ENCODE results near the gene EFNA2.

EFNA2 gene

DNA sequence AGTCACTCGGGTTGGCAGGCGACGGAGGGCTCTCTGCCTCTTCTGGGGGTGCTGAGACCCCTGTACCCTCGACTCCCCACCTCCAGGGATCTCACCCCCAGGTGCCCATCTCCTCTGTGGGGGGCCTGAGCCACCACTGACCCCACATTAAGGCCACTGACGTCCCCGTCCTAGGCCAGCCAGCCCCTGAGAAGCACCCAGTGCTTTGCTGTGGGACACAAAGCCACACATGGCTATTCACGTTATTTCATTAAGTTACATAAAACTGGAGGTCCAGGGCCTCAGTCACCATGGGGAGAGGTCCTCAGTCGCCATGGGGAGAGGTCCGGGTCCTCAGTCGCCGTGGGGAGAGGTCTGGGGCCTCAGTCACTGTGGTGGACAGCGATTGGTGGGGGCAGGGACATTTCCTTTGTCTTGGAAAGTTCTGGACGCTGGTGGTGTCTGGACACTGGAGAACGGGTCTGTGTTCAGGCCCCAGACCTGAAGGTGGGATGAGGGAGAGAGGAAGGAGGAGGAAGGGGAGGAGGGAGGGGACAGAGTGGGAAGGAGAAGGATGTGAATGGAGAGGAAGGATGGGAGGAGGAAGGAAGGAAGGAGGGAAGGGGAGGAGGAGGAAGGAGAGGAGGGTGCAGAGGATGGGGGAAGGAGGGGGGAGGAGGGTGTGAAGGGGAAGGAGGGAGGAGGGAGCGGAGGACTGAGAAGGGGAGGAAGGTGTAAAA, 3.9 kb upstream of the EFNA2 start:
- TF ChIP-seq, protein P1, sequence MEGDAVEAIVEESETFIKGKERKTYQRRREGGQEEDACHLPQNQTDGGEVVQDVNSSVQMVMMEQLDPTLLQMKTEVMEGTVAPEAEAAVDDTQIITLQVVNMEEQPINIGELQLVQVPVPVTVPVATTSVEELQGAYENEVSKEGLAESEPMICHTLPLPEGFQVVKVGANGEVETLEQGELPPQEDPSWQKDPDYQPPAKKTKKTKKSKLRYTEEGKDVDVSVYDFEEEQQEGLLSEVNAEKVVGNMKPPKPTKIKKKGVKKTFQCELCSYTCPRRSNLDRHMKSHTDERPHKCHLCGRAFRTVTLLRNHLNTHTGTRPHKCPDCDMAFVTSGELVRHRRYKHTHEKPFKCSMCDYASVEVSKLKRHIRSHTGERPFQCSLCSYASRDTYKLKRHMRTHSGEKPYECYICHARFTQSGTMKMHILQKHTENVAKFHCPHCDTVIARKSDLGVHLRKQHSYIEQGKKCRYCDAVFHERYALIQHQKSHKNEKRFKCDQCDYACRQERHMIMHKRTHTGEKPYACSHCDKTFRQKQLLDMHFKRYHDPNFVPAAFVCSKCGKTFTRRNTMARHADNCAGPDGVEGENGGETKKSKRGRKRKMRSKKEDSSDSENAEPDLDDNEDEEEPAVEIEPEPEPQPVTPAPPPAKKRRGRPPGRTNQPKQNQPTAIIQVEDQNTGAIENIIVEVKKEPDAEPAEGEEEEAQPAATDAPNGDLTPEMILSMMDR (IDR thresholded peaks at IDR 0.05; ENCODE audit: borderline replicate concordance, control extremely low read depth, extremely low read depth, insufficient read depth, missing control alignments): no peak
- in situ Hi-C loops (cut with MboI; ENCODE audit: low sequenced_read_pairs, unreplicated experiment): no loop called here

DNA sequence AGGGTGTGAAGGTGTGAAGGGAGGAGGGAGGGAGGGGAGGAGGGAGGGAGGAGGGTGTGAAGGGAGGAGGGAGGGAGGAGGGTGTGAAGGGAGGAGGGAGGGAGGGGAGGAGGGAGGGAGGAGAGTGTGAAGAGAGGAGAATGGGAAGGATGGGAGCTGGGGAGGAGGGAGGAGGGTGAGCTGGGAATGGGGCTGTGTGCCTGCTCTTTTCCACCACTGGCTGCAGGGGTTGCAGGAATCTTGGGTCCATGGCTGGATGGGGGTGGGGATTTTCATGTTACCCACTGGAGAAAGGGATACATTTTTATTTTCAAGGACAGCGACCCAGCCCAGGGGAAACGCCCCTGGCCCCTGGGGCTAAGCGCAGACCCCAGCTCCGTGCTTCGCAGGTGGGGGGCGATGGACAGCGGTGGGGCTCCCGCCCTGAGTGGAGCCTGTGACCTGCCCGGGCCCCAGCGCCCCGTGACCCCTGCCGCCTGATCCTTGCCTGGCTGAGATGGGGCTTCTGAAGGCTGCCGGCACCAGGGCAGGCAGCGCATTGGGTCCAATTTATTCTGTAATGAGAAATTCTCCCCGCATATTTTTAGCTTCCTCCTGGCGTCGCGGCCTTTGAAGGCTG, 3.0 kb upstream of the EFNA2 start:
- DNase-seq (ENCODE audit: low spot score): no peak
- in situ Hi-C loops (cut with MboI; ENCODE audit: low sequenced_read_pairs, unreplicated experiment): no loop called here
- TF ChIP-seq, protein P1 (IDR thresholded peaks at IDR 0.05; ENCODE audit: borderline replicate concordance, control extremely low read depth, extremely low read depth, insufficient read depth, missing control alignments): no peak

More for the DNA sequence above, 3.9 kb upstream of the EFNA2 start:
- DNase-seq (ENCODE audit: low spot score): no peak

DNA sequence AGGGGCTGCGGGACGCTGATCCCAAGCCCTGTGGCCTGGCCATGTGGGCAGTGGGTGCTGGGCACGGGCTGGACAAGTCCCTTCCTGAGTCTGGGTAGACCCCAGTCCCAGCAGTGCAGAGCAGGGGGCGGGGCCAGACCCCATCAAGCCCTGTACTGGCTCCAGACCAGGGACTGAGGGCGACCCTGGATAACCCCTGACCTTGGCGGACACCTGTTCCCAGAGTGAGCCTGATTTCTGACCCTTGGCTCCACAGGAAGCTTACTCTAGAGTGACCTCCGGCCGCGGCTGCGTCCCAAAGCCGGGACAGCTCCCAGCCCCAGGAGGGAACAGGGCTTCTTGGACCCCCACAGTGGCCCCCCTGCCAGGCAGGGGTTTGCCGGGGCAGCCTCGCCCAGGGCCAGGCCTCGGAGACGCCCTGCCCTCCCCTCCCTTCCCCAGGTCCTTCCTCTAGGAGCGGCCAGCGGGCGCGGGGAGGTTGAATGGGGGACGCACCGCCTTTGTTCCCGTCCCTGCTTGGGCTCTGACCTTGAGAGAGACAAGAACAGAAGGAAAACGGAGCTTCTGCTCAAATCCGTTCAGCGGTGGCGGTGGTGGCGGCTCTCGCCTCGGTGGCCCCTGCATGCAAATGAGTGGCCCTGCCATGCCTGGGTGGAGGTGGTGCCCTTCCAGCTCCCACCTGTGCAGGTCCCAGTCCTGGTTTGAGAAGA, 2.3 kb upstream of the EFNA2 start:
- in situ Hi-C loops (cut with MboI; ENCODE audit: low sequenced_read_pairs, unreplicated experiment): no loop called here

DNA sequence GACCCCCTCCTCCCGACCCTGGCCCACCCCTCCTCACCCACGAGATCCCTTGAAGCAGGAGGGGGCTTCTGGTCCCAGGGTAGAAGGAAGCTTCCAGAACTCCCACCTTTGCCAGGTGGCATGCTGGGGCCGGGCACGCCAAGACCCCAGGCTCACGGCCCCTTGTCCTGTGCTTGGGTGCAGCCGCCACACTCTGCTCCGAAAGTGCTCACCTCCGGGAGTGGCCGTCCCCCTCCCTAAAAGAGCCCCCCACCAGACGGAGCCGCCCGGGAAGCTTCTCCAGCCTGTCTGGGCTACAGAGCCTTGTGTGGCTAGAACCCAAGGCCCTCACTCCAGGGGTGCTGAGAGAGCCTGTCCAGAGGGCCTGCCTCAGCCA, 1.8 kb upstream of the EFNA2 start:
- in situ Hi-C loops (cut with MboI; ENCODE audit: low sequenced_read_pairs, unreplicated experiment): no loop called here
- TF ChIP-seq, protein P1 (IDR thresholded peaks at IDR 0.05; ENCODE audit: borderline replicate concordance, control extremely low read depth, extremely low read depth, insufficient read depth, missing control alignments): no peak
- DNase-seq (ENCODE audit: low spot score): no peak

More for the DNA sequence above, 2.3 kb upstream of the EFNA2 start:
- TF ChIP-seq, protein P1 (IDR thresholded peaks at IDR 0.05; ENCODE audit: borderline replicate concordance, control extremely low read depth, extremely low read depth, insufficient read depth, missing control alignments): no peak
- no peak for DNase-seq (ENCODE audit: low spot score)

DNA sequence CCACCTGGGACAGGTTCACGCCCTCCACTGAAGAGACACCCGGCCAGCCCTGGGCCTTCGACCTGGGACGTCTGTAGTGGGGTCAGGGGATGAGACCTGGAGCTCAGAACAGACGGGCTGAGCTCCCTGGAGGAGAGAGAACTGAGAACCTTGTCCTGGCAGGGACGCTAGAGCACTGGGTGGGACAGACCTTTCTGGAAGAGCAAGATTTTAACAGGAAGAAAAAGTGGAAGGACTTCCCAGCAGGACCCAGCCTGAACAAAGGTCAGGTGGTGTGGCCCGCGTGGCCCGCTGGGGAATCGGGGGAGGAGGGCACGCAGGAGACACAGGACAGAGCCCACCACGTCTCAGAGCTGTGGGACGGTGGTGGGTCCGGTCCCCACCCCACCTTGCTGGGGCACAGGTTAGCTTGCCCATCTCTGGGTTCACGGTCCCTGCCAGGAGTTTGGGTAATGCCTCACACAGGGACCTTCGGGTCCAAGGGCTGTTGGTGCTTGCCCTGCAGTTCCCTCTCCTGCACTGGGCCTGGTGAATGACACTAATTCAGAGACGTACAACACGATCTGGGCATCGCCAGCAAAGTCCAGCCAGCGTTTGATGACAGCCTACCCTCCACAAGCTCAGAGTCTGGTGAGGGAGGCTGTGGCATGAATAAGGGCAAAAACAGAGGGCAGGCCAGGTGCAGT, 1.2 kb upstream of the EFNA2 start:
- no peak for DNase-seq (ENCODE audit: low spot score)
- TF ChIP-seq, protein P1 (IDR thresholded peaks at IDR 0.05; ENCODE audit: borderline replicate concordance, control extremely low read depth, extremely low read depth, insufficient read depth, missing control alignments): no peak
- in situ Hi-C loops (cut with MboI; ENCODE audit: low sequenced_read_pairs, unreplicated experiment): no loop called here

DNA sequence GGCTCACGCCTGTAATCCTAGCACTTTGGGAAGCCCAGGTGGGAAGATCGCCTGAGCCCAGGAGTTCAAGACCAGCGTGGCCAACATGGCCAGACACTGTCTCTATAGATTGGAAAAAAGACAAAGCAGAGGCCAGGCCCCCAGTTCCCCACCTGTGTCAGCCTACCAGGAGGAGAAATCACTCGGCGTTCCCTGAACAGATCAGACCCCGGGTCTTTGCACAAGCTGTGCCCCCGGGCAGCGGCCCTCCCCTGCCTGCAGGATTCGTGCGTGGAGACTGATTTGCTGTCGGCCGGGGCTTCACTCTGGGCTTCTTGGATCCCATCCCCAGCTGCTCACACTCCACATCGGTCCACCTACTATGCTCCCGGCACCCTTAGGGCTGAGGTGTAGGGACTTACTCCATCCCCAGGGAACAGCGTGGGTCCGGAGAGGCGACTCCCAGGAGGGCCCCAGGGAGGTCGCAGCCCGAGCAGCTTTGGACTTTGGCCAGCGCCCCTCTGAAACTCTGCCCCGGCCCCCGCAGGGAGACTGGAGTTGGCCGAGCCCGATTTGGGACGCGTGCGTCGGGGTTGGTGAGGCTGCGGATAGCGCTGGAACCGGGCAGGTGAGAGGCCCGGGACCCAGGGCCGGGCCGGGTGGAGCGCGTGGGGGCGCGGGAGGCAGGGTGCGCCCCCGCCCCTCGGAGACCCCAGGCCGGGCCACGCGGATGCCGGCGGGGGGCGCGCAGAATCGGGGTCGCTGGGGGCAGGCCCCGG, 515 bp upstream of the EFNA2 start:
- DNase-seq (ENCODE audit: low spot score): no peak

More for the DNA sequence above, 515 bp upstream of the EFNA2 start:
- TF ChIP-seq, protein P1 (IDR thresholded peaks at IDR 0.05; ENCODE audit: borderline replicate concordance, control extremely low read depth, extremely low read depth, insufficient read depth, missing control alignments): no peak
- in situ Hi-C loops (cut with MboI; ENCODE audit: low sequenced_read_pairs, unreplicated experiment): no loop called here

All from GM13976 (cell line).